Cardiac muscle cell (in vitro differentiated cells and primary cell): ENCODE measurements around the gene ZFHX2. TPM values are rescaled to one million over a fixed set of nuclear protein-coding genes. Genes with fewer than 3 reads are reported as not detected.

Experiments
- DNase-seq, 2 donors: peaks; one replicate each; pipeline versions ENCODE4 v3.0.0 to v3.0.0-alpha.2; 2010 to 2017; ENCODE audit warnings: low read depth in 1 of 2, low spot score in 1 of 2
- H3K27ac ChIP-seq: fragments of 200-600 bp; sonication (generic); 2 replicates; pipeline ENCODE4 v1.5.1; 2016
- H3K27me3 ChIP-seq: fragments of 200-600 bp; sonication (generic); 2 replicates; pipeline ENCODE4 v1.6.0; 2016; ENCODE audit warnings: control low read depth
- H3K36me3 ChIP-seq: fragments of 200-600 bp; sonication (generic); 2 replicates; pipeline ENCODE4 v1.5.1; 2016; ENCODE audit warnings: control low read depth
- H3K4me1 ChIP-seq: fragments of 200-600 bp; sonication (generic); 2 replicates; pipeline ENCODE4 v1.8.1; 2017; ENCODE audit warnings: low read depth, mild to moderate bottlenecking, mixed run types
- H3K4me3 ChIP-seq: fragments of 200-600 bp; sonication (generic); 2 replicates; pipeline ENCODE4 v1.5.1; 2016; ENCODE audit warnings: mild to moderate bottlenecking
- H3K9me3 ChIP-seq: fragments of 200-600 bp; sonication (generic); 2 replicates; pipeline ENCODE4 v1.5.1; 2017; ENCODE audit warnings: low read depth, mild to moderate bottlenecking, control low read depth
- polyA plus RNA-seq: library from polyadenylated mRNA; unstranded; fragments of >200 nt; fragmentation: Nextera tagmentation; extraction: Ambion mirVana; gene quantifications from 2 replicates; pipeline ENCODE4 v1.2.1, GENCODE V29; 2016
- total RNA-seq: library from RNA; depleted of rRNA; stranded (reverse); fragments of >200 nt; gene quantifications from 2 replicates; pipeline ENCODE4 v1.2.3, GENCODE V29; 2016
- TF ChIP-seq, protein P1 (sequence below): IDR thresholded peaks from 2 replicates; pipeline ENCODE4 v1.5.1; 2012; ENCODE audit warnings: low read depth, mild to moderate bottlenecking, low read length

The ZFHX2 gene
- total and polyA plus RNA-seq, 2 experiments from 2014 or later = 4.2 to 5.6 TPM

DNA sequence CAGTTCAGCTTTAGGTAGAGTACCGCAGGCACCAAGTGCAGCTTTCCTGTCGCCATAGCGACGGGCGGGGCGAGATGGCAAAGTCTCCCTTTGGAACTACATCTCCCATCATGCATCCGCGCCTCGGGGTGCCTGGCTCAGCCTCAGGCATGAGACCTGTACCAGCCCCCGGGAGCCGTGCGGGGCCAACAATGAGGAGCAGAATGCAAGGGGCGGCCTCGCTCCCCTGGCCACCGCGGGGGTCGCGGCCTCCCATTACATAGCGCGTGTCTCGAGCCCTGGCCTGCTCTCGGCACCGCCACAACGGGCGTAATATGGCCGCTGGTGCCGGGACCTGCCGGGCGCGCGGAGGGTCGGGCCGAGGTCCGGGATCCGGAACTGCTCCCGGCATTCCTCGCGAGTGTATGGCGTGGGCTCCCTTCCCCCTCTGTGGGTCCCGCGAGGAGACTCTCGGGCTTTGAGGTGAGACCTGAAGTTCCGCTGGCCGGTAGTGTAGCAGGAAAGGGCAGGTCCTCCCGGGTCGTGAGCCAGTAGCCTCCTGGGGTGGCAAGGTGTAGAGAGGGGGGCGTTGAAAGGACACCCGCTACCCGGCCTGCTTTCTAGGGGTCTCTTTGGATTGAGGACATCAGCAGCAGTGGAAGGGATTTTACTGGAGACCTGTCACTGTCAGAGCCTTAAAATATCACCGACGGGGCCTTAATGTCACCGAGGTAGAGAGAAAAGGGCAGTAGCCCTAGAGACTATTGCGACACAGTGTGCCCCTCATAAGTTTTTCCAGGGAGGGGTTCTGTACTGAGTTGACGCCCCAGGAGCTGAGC lies 4.5 kb upstream of the ZFHX2 start, which contains the start of gene THTPA:
TSS of gene THTPA (plus strand) at position 390 of the 818 bp plus-strand sequence. CDS start 487 bp downstream, outside the sequence.
- Histone ChIP-seq H3K36me3 (peaks cover 8% of the 10 kb centered on the region), H3K9me3 (no peaks in the 10 kb centered on the region), H3K4me3 (peak within 1 kb of the TSS; percentile 76), H3K4me1 (peaks cover 10% of the 10 kb centered on the region), H3K27me3 (no peaks in the 10 kb centered on the region), H3K27ac (peak within 1 kb of the TSS; percentile 94)
- DNase-seq = peak; percentile 91 to 96
- TF ChIP-seq, protein P1, sequence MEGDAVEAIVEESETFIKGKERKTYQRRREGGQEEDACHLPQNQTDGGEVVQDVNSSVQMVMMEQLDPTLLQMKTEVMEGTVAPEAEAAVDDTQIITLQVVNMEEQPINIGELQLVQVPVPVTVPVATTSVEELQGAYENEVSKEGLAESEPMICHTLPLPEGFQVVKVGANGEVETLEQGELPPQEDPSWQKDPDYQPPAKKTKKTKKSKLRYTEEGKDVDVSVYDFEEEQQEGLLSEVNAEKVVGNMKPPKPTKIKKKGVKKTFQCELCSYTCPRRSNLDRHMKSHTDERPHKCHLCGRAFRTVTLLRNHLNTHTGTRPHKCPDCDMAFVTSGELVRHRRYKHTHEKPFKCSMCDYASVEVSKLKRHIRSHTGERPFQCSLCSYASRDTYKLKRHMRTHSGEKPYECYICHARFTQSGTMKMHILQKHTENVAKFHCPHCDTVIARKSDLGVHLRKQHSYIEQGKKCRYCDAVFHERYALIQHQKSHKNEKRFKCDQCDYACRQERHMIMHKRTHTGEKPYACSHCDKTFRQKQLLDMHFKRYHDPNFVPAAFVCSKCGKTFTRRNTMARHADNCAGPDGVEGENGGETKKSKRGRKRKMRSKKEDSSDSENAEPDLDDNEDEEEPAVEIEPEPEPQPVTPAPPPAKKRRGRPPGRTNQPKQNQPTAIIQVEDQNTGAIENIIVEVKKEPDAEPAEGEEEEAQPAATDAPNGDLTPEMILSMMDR = no peak

DNA sequence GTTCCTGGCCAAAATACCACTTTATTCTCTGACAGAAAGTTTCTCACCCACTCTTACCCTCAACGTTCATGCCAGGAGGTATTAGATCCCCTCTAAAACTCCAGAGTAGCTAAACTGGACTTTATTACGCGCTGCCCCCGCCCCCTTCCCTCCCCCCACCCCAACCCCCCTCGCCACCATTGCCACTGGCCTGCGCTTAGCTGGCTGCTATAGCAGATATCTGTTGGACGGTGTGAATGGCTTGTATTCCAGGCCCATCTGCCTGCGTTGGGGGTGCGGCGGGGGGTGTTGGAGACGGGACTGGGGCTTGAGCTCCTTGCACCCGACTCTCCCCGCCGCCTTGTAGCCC lies 3.9 kb upstream of the ZFHX2 start:
- no peaks in the 10 kb centered on the region for H3K27me3 ChIP-seq
- peak overlapping the region; percentile 76 for H3K4me3 ChIP-seq
- H3K27ac ChIP-seq = peak overlapping the region; percentile 94
- H3K9me3 ChIP-seq = no peaks in the 10 kb centered on the region
- DNase-seq = no peak
- TF ChIP-seq, protein P1 = no peak
- H3K36me3 ChIP-seq = peaks cover 8% of the 10 kb centered on the region
- peaks cover 10% of the 10 kb centered on the region for H3K4me1 ChIP-seq

DNA sequence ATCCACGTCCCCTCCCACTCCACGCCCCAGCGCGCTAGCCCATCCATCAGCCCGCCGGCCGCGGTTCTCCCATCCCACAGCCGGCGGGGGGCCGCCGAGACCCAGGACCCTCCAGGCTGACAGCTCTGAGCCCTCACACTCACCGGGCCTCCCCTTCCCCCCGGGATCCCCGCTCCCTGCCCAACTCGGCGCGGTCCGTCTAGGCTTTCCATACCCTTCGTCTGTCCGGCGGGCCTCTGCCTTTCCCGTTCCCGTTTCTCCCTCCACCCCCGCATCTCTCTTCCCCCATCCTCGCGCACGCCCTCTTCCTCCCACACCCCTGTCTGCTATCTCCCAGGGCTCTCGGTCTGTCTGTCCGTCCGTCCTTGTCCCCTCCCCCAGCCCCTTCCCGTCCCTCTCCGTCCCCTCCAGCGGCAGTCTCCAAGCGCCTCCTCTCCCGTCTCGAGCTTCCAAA lies 726 bp downstream of the ZFHX2 start:
- Histone ChIP-seq H3K27ac (peak overlapping the region; percentile 71), H3K36me3 (no peaks in the 10 kb centered on the region), H3K27me3 (no peaks in the 10 kb centered on the region), H3K9me3 (no peaks in the 10 kb centered on the region), H3K4me3 (peak overlapping the region; percentile 72), H3K4me1 (peaks cover 4% of the 10 kb centered on the region)
- peak in 1 of 2 donors; percentile 15 for DNase-seq
- TF ChIP-seq, protein P1 = no peak

DNA sequence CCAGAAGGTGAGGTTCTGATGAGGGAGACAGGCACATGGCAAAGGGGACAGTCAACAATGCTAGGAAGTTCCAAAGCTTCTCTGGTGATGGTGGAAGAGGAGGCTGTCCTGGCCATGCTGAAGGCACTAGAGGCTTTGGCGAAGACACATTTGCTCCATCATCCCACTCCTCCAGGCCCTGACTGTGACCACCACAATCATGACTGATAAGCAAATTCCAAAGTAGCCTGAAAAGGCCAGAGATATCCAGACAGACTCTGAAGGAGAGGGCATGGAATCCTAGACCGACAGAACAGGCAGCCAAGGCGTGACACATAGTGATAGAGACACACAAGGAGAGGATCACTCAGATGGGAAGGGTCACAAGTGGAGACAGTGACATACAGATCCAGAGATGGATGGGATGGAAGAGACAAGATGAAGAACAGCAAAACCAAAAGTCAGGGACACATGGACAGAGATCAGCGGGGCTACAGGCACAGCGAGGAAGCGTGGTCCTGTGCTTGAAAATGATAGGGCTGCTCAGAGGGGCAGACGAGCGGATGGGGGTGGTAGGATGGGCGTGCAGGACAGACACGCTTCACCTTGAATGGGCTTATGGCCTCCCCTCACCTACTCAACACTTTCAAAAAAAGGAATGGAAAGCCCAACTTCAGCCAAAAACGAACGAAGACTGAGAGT lies 1.3 kb downstream of the ZFHX2 start:
- Histone ChIP-seq H3K27ac (no peak overlapping the region), H3K4me1 (peaks cover 7% of the 10 kb centered on the region), H3K27me3 (no peaks in the 10 kb centered on the region), H3K9me3 (no peaks in the 10 kb centered on the region), H3K4me3 (peak overlapping the region; percentile 72), H3K36me3 (no peaks in the 10 kb centered on the region)
- TF ChIP-seq, protein P1 = no peak
- no peak for DNase-seq

DNA sequence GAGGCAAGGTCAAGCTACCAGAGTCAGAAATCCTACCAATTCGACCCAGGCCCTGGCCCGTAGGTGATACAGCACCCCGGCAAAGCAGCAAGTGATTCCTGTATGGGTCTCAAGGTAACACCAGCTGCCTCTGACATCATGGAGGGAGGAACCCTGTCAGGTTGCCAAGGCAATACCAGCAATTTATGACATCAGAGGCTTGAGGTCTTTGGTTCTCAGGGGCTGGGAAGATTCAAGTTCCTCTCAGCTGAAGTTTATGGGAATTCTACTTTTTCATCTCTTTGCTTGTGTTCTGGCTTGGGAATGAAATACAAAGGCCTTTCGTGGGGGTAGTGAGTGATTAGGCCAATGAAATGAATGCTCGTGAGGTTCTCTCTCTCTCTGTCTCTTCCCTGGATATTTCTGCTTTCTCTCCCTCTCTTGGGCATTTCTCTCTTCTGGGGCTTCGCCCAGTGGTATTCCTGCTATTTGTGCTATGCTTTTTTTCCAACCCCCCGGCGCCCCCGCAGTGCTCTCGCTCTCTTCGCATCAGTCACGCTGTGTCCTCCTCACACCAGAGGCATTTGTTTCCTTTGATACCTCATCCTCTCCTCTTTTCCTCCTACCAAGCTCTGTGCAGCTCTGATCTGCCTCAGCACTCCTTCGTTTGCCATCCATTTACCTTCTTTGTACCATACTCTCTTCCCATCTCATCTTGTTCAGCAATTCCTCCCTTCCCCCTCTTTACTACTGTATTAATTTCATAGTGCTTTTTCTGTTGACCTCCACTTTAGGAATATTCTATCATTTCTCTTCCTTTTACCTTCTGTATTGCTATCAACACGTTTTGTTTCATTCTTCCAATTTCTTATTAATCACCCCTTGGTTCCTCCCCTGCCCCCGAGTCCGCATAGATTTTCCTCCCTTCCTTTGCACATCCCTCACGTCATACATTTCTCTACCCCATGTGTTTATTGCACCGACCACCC lies 2.9 kb downstream of the ZFHX2 start:
- DNase-seq = peak in 1 of 2 donors; percentile 51
- no peak overlapping the region for H3K27ac ChIP-seq

More for the DNA sequence above, 2.9 kb downstream of the ZFHX2 start:
- Histone ChIP-seq H3K9me3 (no peaks in the 10 kb centered on the region), H3K36me3 (no peaks in the 10 kb centered on the region), H3K27me3 (no peaks in the 10 kb centered on the region), H3K4me3 (no peak overlapping the region), H3K4me1 (peaks cover 14% of the 10 kb centered on the region)
- TF ChIP-seq, protein P1 = no peak
